WTC11 (cell line): ENCODE results near the gene COL1A1. TPM values are rescaled to one million over a fixed set of nuclear protein-coding genes. Genes with fewer than 3 reads are reported as not detected.

Experiments used
- ATAC-seq: fragments of 200-7000 bp; cut with Tn5 transposase; 2 replicates; pipeline ENCODE4 v1.10.0; 2021; ENCODE audit warnings: mild to moderate bottlenecking, moderate library complexity
- CTCF ChIA-PET: fragments of 300-600 bp; sonication (Branson Sonifier 250); formaldehyde crosslinking; loops from one replicate; lab custom pipeline; 2021; ENCODE audit warnings: antibody characterized with exemption; lab: Charles Lee
- POLR2A ChIA-PET: fragments of 350-600 bp; sonication (Branson Sonifier 250); formaldehyde crosslinking; loops from one replicate; lab custom pipeline; 2021; ENCODE audit warnings: antibody characterized with exemption; lab: Charles Lee
- DNase-seq: peaks from one replicate; pipeline ENCODE4 v3.0.0; 2021; ENCODE audit warnings: low spot score
- H3K27ac Mint-ChIP-seq: 2 replicates; pipeline ENCODE4 v1.8.0; 2021; ENCODE audit warnings: mixed read lengths
- H3K27me3 Mint-ChIP-seq: 2 replicates; pipeline ENCODE4 v1.8.0; 2021; ENCODE audit warnings: low read depth, mild to moderate bottlenecking, moderate library complexity, mixed read lengths
- H3K36me3 Mint-ChIP-seq: 2 replicates; pipeline ENCODE4 v1.8.0; 2021; ENCODE audit warnings: mixed read lengths
- H3K4me1 Mint-ChIP-seq: 2 replicates; pipeline ENCODE4 v1.8.0; 2022; ENCODE audit warnings: mixed read lengths
- H3K4me3 Mint-ChIP-seq: 2 replicates; pipeline ENCODE4 v1.8.0; 2021; ENCODE audit warnings: mild to moderate bottlenecking, moderate library complexity, mixed read lengths
- H3K9me3 Mint-ChIP-seq: 2 replicates; pipeline ENCODE4 v1.8.0; 2021; ENCODE audit warnings: mixed read lengths
- AR ChIP-seq: fragments of 250-450 bp; sonication (Bioruptor Pico); IDR thresholded peaks from 2 replicates; pipeline ENCODE4 v1.9.0; 2021; ENCODE audit warnings: mild to moderate bottlenecking
- ATF1 ChIP-seq: sonication (generic); formaldehyde crosslinking; IDR thresholded peaks from 2 replicates; pipeline ENCODE4 v1.8.1; 2023; ENCODE audit warnings: mild to moderate bottlenecking, moderate library complexity, missing genetic modification reagents
- E2F4 ChIP-seq: sonication (generic); formaldehyde crosslinking; IDR thresholded peaks from 2 replicates; pipeline ENCODE4 v1.8.1; 2022; ENCODE audit warnings: low read depth, mild to moderate bottlenecking, moderate library complexity, missing genetic modification reagents, borderline replicate concordance
- ELF4 ChIP-seq: sonication (generic); formaldehyde crosslinking; IDR thresholded peaks from 2 replicates; pipeline ENCODE4 v1.8.1; 2022; ENCODE audit warnings: low read depth, mild to moderate bottlenecking, moderate library complexity, missing genetic modification reagents
- ETV6 ChIP-seq: sonication (generic); formaldehyde crosslinking; IDR thresholded peaks from 2 replicates; pipeline ENCODE4 v1.8.1; 2022; ENCODE audit warnings: mild to moderate bottlenecking, missing genetic modification reagents
- HMGA2 ChIP-seq: fragments of 250-450 bp; sonication (Bioruptor Pico); IDR thresholded peaks from 2 replicates; pipeline ENCODE4 v1.4.0; 2021; ENCODE audit warnings: mild to moderate bottlenecking, moderate library complexity
- HMGXB4 ChIP-seq: sonication (generic); formaldehyde crosslinking; IDR thresholded peaks from 2 replicates; pipeline ENCODE4 v1.8.1; 2023; ENCODE audit warnings: mild to moderate bottlenecking, moderate library complexity, missing genetic modification reagents
- IRF2 ChIP-seq: sonication (generic); formaldehyde crosslinking; IDR thresholded peaks from 2 replicates; pipeline ENCODE4 v1.8.0; 2022; ENCODE audit warnings: low read depth, missing genetic modification reagents, borderline replicate concordance
- NR3C1 ChIP-seq: sonication (generic); formaldehyde crosslinking; conservative IDR thresholded peaks from 2 replicates; pipeline ENCODE4 v1.8.1; 2023; ENCODE audit warnings: low read depth, mild to moderate bottlenecking, missing genetic modification reagents
- PREB ChIP-seq: sonication (generic); formaldehyde crosslinking; IDR thresholded peaks from 2 replicates; pipeline ENCODE4 v1.8.1; 2022; ENCODE audit warnings: mild to moderate bottlenecking, missing genetic modification reagents, moderate library complexity, borderline replicate concordance
- PRRX2 ChIP-seq: fragments of 250-450 bp; sonication (Bioruptor Pico); IDR thresholded peaks from 2 replicates; pipeline ENCODE4 v1.8.0; 2021; ENCODE audit warnings: mild to moderate bottlenecking
- TCF7 ChIP-seq: sonication (generic); formaldehyde crosslinking; IDR thresholded peaks from 2 replicates; pipeline ENCODE4 v1.8.0; 2022; ENCODE audit warnings: mild to moderate bottlenecking, low read depth, missing genetic modification reagents, moderate library complexity
- TEAD1 ChIP-seq: sonication (generic); formaldehyde crosslinking; IDR thresholded peaks from 2 replicates; pipeline ENCODE4 v1.8.0; 2022; ENCODE audit warnings: mild to moderate bottlenecking, missing genetic modification reagents
- ZNF138 ChIP-seq: sonication (generic); formaldehyde crosslinking; conservative IDR thresholded peaks from 2 replicates; pipeline ENCODE4 v1.8.1; 2022; ENCODE audit warnings: mild to moderate bottlenecking, moderate library complexity, missing genetic modification reagents
- ZNF263 ChIP-seq: sonication (generic); formaldehyde crosslinking; IDR thresholded peaks from 2 replicates; pipeline ENCODE4 v1.8.1; 2022; ENCODE audit warnings: low read depth, mild to moderate bottlenecking, moderate library complexity, missing genetic modification reagents
- ZNF317 ChIP-seq: sonication (generic); formaldehyde crosslinking; IDR thresholded peaks from 2 replicates; pipeline ENCODE4 v1.8.1; 2023; ENCODE audit warnings: low read depth, mild to moderate bottlenecking, moderate library complexity, missing genetic modification reagents, borderline replicate concordance
- ZNF396 ChIP-seq: fragments of 250-450 bp; sonication (Bioruptor Pico); IDR thresholded peaks from 2 replicates; pipeline ENCODE4 v1.8.0; 2021; ENCODE audit warnings: mild to moderate bottlenecking, moderate library complexity, borderline replicate concordance
- ZNF425 ChIP-seq: fragments of 250-450 bp; sonication (Bioruptor Pico); conservative IDR thresholded peaks from 2 replicates; pipeline ENCODE4 v1.9.0; 2021; ENCODE audit warnings: mild to moderate bottlenecking
- ZNF671 ChIP-seq: fragments of 250-450 bp; sonication (Bioruptor Pico); IDR thresholded peaks from 2 replicates; pipeline ENCODE4 v1.8.0; 2021; ENCODE audit warnings: mild to moderate bottlenecking
- total RNA-seq: library from RNA; stranded (reverse); gene quantifications from 3 replicates; pipeline ENCODE4 v1.2.3, GENCODE V29; 2021
- TF ChIP-seq, protein P1 (sequence below): fragments of 200-600 bp; IDR thresholded peaks from 2 replicates; pipeline ENCODE4 v1.8.0; 2022; ENCODE audit warnings: antibody characterized with exemption
- TF ChIP-seq, protein P2 (sequence below): sonication (generic); formaldehyde crosslinking; IDR thresholded peaks from 2 replicates; pipeline ENCODE4 v1.8.0; 2022; ENCODE audit warnings: mild to moderate bottlenecking, missing genetic modification reagents
- TF ChIP-seq, protein P3 (sequence below): sonication (generic); formaldehyde crosslinking; IDR thresholded peaks from 2 replicates; pipeline ENCODE4 v1.8.0; 2022; ENCODE audit warnings: missing genetic modification reagents

Gene COL1A1
- total RNA-seq, 1 experiment from 2014 or later, result 52.1 TPM

DNA sequence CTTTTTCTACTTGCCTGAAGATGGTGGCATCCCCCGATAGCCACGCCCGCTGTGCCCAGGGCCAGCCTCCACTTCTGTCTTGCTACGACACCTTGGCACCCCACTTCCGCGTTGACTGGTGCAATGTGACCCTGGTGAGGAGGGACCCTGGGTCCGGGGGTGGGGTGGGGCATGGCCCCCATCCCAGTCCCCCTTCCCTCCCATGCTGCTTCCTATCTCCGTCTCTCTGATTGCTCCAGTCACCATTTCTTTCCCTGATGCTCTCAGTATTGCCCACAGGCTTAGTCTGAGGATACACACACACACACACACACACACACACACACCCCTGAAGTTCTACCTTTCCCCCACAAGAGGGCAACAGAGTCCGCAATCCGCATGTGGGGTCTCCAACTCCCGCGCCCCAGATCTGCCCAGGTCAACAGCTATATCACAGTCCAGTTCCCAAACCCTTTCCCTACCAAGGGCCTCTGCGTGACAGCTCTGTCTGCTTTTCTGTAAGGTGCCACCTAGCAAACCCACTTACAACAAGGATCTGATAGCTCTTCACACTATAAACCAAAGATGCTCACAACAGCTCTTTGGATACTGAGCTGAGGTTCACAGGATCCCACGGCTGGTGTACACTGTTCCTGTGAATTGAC lies 32.2 kb downstream of the COL1A1 start:
- Mint-ChIP-seq H3K27ac (no peak overlapping the region), H3K4me3 (no peak overlapping the region)
- peak; percentile 74 for ATAC-seq
- TF ChIP-seq IRF2 (no peak), HMGA2 (CRISPR knock-in tag) (no peak), ATF1 (CRISPR knock-in tag) (no peak), NR3C1 (CRISPR knock-in tag) (no peak), ETV6 (CRISPR knock-in tag) (peak; percentile 47; the same call in 1 of the 2 replicates), ZNF396 (CRISPR knock-in tag) (no peak), HMGXB4 (CRISPR knock-in tag) (0 out of 2 replicates have a peak, but pooled peaks have one; percentile 31), TEAD1 (CRISPR knock-in tag) (no peak), ELF4 (no peak), ZNF671 (no peak), PRRX2 (CRISPR knock-in tag) (no peak), E2F4 (CRISPR knock-in tag) (no peak), ZNF425 (CRISPR knock-in tag) (no peak), ZNF138 (CRISPR knock-in tag) (no peak), AR (CRISPR knock-in tag) (no peak), ZNF263 (CRISPR knock-in tag) (no peak), PREB (CRISPR knock-in tag) (no peak), TCF7 (no peak), ZNF317 (CRISPR knock-in tag) (no peak)
- TF ChIP-seq, protein P1, sequence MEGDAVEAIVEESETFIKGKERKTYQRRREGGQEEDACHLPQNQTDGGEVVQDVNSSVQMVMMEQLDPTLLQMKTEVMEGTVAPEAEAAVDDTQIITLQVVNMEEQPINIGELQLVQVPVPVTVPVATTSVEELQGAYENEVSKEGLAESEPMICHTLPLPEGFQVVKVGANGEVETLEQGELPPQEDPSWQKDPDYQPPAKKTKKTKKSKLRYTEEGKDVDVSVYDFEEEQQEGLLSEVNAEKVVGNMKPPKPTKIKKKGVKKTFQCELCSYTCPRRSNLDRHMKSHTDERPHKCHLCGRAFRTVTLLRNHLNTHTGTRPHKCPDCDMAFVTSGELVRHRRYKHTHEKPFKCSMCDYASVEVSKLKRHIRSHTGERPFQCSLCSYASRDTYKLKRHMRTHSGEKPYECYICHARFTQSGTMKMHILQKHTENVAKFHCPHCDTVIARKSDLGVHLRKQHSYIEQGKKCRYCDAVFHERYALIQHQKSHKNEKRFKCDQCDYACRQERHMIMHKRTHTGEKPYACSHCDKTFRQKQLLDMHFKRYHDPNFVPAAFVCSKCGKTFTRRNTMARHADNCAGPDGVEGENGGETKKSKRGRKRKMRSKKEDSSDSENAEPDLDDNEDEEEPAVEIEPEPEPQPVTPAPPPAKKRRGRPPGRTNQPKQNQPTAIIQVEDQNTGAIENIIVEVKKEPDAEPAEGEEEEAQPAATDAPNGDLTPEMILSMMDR, result peak; percentile 44
- TF ChIP-seq, protein P2, sequence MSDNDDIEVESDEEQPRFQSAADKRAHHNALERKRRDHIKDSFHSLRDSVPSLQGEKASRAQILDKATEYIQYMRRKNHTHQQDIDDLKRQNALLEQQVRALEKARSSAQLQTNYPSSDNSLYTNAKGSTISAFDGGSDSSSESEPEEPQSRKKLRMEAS (CRISPR knock-in tag), result 0 out of 2 replicates have a peak, but pooled peaks have one; percentile 54
- TF ChIP-seq, protein P3, sequence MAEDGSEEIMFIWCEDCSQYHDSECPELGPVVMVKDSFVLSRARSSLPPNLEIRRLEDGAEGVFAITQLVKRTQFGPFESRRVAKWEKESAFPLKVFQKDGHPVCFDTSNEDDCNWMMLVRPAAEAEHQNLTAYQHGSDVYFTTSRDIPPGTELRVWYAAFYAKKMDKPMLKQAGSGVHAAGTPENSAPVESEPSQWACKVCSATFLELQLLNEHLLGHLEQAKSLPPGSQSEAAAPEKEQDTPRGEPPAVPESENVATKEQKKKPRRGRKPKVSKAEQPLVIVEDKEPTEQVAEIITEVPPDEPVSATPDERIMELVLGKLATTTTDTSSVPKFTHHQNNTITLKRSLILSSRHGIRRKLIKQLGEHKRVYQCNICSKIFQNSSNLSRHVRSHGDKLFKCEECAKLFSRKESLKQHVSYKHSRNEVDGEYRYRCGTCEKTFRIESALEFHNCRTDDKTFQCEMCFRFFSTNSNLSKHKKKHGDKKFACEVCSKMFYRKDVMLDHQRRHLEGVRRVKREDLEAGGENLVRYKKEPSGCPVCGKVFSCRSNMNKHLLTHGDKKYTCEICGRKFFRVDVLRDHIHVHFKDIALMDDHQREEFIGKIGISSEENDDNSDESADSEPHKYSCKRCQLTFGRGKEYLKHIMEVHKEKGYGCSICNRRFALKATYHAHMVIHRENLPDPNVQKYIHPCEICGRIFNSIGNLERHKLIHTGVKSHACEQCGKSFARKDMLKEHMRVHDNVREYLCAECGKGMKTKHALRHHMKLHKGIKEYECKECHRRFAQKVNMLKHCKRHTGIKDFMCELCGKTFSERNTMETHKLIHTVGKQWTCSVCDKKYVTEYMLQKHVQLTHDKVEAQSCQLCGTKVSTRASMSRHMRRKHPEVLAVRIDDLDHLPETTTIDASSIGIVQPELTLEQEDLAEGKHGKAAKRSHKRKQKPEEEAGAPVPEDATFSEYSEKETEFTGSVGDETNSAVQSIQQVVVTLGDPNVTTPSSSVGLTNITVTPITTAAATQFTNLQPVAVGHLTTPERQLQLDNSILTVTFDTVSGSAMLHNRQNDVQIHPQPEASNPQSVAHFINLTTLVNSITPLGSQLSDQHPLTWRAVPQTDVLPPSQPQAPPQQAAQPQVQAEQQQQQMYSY, result no peak

More for the DNA sequence above, 32.2 kb downstream of the COL1A1 start:
- ChIA-PET POLR2A (interaction anchor here (0.9 kb wide), 1 partner anchor 9 kb away, joined by 3 read pairs; no protein-coding TSS in a partner anchor), CTCF (interaction anchor here (0.5 to 4.1 kb wide), 68 partner anchors 8 to 1565 kb away, joined by 3 to 66 read pairs (median 5); partner anchors contain the start of genes COL1A1, EME1, LRRC59 and MRPL27)
- Mint-ChIP-seq H3K9me3 (no peaks in the 10 kb centered on the region), H3K36me3 (no peaks in the 10 kb centered on the region), H3K27me3 (no peaks in the 10 kb centered on the region), H3K4me1 (peaks cover 13% of the 10 kb centered on the region)
- peak; percentile 71 for DNase-seq
